GM19438 (cell line): ENCODE data around the gene RASSF5.

Source experiments
- ATAC-seq: cut with Tn5 transposase; IDR thresholded peaks from one replicate; pipeline ENCODE4 v1.9.1; 2021; ENCODE audit warnings: low read depth; ENCODE audit not compliant: unreplicated experiment

The RASSF5 gene

GRCh38 chr1:206540044-206540780 lies 32.9 kb downstream of the RASSF5 start:
- no peak for ATAC-seq

DNA sequence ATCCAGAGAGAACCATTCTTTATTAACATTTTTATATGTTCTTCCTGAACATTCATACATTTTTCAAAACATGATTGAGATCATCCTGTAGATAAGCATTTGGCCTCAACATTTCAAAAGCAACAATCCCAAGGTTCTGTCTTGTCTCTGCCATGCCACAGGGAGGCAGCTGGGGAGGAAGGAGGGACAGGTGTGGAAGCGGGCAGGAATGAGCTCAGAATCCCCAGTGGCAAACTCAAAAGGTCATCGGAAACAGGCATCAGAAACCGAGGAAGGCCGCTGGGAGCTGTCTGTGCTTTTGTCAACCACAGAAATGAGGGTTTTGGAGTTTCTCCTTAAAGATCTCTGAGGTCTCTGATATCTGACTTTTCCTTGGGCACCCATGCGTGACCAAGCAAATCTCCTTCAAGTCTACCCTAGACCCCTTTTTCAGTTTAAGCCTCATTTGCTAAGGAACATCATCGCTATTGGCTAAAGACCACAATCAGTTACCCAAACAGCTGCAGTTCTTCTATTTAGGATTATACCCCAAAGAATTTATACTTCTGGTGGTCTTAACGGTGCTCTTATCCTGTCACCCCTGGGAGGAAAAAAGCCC lies 34.0 kb downstream of the RASSF5 start:
- no peak for ATAC-seq

- ATAC-seq, result peak; percentile 90
These were observed 37.4 kb downstream of the RASSF5 start for GRCh38 chr1:206544562-206545257.

GRCh38 chr1:206545351-206545750 lies 38.0 kb downstream of the RASSF5 start:
- ATAC-seq, result no peak

DNA sequence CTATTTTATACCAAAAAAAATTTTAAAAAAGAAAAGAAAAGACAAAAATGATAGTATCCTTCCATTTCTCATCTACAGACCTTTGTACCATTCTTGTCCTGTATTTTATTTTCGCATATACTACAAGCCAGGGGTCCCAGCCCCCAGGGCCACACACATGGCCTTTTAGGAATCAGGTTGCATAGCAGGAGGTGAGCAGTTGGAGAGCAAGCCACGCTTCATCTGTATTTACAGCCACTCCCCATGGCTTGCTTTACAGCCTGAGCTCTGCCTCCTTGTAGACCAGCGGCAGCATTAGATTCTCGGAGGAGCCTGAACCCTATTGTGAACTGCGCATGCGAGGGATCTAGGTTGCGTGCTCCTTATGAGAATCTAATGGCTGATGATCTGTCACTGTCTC lies 39.8 kb downstream of the RASSF5 start:
- ATAC-seq, result no peak

GRCh38 chr1:206550446-206550845 lies 43.1 kb downstream of the RASSF5 start:
- no peak for ATAC-seq

DNA sequence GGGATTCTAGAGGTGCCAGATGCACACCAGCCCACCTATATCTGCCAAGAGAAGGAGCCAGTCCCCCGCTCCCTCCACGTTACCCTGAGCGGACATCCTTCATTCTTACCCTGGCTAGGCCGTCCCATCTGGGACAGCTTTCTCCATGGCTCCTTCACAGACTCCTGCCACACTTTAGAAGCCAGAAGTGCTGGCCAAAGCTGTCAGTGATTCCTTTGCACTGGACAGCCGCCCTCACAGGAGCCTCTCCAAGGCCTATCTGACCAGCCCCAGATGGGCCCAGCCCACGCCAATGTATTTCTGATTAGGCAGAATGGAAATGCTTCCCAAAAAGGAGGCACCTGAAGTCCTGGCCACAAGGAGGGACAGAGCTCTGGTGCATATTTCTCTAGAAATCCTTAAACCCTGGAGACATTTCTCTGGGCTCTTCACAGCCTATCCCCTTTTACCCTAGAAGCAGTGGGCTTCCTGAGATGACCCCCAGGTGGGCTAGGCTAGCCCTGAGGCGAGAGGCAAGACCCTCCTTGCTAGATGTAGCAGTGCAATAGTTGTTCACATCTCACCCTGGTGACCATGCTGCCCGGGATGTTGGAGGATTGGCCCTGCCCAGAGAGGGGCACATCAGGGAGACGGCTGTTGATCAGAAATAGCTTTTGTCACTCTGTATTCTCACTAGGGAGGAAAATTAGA lies 44.1 kb downstream of the RASSF5 start:
- ATAC-seq, result no peak

- ATAC-seq, result no peak
These were observed 44.6 kb downstream of the RASSF5 start for GRCh38 chr1:206551986-206552326.

GRCh38 chr1:206554211-206554610 lies 46.9 kb downstream of the RASSF5 start:
- no peak for ATAC-seq

DNA sequence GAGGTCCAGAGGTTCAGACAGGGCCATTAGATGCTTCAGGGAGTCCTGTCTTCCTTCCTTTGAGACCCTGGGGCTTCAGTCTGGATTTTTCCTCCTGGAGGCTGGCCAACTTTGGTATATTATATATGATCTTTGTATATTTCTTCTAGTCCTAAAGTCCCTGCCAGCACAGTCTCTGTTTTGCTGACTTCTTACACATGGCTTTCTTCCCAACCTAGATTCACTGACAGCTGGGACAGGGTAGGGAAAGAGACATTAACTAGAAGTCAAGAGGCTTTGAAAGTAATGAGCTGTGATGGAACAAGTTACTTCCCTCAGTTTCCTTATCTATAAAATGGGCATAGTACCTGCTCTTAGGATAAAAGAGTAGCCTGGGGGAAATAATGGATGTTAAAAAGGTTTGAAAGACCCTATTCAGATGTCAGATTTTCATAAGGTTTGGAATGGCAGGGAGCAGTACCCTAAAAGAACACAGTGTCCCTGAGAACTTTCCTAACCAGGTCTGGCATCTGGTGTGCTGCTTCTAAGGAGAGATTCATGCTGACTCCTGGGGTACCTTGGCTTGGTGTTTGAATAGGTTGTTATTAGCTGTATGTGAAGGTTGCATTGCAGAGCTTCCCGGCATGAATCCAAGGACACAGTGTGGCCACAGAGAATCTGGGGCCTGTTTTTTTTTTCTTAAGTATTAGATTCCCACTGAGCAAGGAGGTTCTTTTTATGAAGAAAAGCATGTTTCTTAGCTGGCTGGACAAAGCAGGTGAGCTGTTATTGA lies 47.6 kb downstream of the RASSF5 start:
- no peak for ATAC-seq

DNA sequence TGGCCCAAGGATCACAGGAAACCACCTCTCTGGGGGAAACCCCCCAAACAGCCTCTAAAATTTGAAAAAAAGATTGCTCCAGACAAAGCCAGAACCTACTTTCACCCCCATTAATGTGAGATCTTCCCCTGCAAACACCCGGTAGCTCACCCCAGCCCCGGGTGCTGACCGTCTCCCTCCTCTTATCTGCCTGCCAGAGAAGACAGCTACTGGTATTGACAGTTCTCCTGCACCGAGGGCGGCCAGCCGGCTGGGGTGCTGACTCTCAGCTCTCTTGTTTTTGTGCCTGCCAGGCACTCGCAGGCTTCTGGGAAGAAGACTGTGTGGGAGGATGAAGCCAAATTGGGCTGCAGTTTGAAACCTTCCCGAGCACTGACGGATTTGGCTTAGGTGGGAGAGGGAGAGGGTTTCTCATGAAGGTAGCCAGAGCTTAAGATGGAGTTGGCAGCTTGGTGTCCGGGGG lies 48.2 kb downstream of the RASSF5 start:
- no peak for ATAC-seq

DNA sequence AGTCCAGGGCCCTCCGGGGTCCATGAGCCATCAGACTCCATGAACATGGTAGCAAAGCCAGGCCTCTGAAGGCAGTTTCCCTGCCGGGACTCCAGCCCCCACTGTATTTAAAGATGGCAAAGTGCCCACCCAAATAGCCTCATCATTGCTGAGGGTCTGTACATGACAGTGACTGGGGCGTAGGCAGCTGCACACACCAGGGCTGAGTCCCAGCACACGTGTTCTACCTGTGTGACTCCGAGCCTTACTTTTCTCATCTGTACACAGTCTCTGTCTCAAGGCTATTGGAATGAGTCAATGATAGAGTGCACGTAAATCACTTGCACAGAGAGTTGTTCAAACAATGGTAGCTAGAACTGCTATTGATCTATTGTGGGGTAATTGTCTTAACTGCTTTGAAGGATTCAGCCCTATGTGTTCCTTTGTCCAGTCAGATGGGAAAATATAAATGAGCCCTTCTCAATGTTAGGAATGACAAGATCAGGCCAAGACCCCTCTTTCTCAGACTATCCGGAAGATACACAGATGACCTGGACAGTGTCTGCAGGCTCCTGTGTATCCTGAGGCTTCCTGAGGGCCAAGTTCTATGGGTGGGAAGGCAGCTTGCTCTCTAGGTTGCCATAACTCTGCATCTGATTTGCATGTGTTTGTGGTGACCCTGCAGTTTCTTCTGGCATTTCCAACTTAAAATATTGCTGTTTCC lies 48.9 kb downstream of the RASSF5 start:
- no peak for ATAC-seq

- ATAC-seq, result peak; percentile 43
These were observed 49.7 kb downstream of the RASSF5 start for GRCh38 chr1:206556750-206557635.

DNA sequence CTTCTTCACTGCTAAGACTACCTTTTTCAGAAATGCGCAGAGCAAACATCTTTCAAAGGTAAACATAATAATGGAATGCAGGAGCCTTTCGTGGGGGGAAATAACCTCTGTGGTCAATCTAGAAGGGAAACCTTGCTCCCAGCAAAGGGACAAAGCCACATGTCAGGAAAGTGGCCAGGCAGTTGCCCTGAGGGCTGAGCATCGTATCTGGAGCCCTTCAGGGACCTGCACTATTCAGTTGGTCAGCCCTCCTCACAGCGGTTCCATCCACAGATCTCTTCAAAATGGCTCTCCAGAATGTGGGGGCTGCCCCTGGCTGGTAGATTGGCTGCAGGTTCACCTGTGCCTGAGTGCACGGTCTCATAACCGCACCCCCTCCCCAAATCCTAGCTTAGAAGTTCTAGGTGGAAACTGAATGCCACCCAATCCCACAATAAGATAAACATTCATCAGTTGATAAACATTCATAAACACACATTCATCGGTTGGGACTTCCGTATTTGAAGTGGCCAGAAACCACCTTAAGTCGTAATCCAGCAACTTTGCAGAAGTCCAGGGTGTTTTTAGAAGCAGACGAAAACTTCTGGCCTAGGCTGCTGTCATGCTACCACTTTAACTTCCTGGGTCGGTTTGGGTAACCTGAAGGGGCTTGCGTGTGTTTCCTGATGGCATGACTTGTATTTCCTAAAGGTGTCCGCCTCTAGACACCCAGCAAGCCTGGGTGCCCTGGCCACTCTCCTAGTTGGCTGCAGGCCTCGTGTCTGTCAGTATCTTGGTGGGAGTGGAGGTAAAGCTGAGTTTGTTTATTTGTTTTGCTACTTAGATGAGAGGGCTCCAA lies 50.5 kb downstream of the RASSF5 start:
- ATAC-seq, result no peak

DNA sequence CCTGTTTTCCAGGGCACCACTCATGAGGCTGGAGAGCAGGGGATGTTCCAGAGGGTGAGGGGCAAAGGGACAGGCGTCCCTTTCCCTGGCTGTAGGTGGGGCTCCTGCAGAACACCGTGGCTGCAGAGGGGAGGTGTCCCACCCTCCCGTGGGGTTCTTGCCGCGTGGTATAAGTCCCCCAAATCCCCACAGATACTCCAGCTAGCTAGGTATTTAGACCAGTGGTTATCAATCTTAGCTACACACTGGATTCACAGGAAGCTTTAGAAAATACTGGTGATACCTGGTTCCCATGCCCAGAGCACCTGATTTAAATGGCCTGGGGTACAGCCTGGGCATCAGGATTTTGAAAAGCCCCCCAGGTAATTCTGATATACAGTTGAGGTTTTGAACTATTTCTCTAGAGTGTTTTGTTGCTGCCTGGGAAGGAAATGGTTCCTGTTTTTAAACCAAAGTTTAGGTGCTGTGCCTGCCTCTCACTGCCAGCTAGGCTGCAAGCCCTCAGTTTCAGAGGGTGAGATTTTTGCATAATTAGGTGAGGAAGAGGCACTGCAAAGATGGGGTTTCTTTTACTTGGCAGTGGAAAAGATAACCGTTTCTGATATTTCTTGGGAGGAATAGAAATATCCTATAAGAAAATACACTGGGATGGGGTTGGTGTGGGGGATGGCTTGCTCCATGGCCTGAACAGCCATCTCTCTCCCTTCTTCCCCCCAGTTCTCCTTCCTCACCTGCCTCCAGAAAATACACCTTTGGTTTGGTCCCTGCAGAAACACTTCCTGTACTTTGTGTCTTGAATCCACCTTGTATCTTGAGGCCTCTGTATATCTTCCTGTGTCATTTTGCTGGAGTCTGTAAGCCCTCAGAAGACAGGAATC lies 51.7 kb downstream of the RASSF5 start:
- no peak for ATAC-seq

DNA sequence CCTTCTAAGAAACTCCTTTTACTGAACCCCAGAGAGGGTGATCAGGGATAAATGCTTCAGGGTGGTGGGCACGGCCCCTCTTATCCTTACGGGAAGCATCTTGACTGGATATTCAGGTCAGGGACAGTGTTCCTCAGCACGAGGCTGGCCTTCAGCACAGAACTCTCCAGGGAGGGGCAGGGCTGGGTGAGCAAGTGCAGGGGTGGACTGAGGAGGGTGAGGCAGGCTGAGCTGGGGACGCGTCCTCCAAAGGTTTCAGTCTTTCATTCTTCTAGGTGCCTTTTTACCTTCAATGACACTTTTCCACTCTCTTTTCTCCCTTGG lies 52.3 kb downstream of the RASSF5 start:
- no peak for ATAC-seq

DNA sequence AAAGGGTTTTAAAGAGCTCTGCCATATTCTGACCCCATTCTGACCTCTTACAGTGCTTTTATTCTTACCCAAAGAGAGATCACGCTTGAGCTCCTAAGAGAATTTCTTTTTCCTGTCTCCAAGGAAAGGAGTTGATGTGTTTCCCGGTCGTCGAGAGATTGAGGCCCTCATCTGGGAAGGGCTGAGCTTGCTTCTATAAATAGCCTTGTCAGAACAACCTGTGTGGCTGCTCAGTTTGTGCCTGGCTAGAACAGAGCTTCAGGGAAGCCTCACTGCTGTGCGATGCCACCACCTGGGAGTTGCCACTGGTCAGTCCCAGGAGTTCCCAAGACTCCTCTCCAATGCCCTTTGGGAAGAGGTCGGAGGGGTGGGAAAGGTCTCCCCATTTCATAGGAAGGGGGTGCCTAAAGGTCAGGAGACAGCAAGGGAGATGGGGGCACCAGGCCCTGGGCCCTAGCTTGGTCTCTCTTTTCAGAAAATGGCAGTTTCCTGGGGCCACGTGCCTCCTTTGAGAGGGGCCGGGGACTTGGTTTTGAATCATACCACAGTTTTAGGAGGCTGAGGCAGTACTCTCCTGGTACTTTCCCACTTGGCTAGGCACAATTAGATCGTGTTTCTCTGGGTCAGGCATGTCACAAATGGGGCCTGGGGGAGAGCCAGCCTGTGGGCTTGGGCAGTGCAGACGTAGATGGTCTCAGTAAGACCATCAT lies 52.8 kb downstream of the RASSF5 start:
- ATAC-seq, result no peak
